Activated T-helper 1 cell treated with anti-CD3 and anti-CD28 coated beads, Interleukin-2, amount 50 U/mL, for 16 hours (primary cell): ENCODE data around the gene GSC.
"Not testable (repeated sequence)": the region's sequence is repeated elsewhere in the genome, so short reads cannot be mapped to it uniquely, and the experiment has no call there.

ENCODE experiments used
- DNase-seq, 2 donors: peaks; one replicate each; pipeline ENCODE4 v3.0.0-alpha.2; 2020; ENCODE audit warnings: low read depth in 1 of 2, low spot score in 1 of 2

Gene GSC

DNA sequence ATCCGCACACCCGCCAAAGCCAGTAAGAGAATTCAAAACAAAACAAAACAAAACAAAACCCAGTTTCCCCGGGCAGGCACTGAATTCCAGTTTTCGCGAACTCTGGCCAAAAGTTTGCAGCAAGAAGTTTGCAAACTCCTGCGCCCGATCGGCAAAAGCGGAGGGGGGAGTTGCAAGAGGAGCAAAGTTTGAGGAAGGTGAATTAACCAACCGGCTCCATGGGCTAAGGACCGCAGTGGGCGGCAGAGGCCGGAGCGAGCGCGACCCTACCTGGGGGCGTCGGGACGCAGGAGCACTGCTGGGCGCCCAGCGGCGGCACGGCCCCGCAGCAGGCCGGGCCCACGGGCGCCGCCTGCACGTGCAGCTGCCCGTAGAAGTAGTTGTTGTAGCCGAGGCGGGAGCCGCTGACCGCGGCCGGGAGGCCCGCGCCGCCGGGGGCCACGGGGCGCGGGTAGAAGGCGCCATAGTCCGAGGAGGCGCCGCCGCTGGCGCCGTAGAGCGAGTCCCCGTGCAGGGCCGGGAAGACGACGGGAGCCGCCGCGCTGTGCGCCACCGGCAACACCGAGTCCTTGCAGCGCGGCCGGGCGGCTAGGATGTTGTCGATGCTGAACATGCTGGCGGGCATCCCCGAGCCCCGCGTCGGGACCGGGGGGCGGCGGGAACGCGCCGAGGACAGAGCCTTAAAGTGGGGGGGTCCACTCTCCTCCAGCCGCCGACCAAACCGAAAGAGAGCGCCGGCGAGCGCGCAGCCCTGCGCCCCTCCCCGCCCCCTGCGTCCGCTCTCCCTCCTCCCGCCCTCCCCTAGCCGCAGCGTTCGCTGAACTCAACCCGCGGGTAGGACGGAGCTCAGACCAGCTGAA, at the start of gene GSC:
Gene GSC, minus strand, starts transcription at position 723 of the 860 bp plus-strand sequence. Its CDS starts 98 bp downstream, at position 625.
- DNase-seq = no peak

DNA sequence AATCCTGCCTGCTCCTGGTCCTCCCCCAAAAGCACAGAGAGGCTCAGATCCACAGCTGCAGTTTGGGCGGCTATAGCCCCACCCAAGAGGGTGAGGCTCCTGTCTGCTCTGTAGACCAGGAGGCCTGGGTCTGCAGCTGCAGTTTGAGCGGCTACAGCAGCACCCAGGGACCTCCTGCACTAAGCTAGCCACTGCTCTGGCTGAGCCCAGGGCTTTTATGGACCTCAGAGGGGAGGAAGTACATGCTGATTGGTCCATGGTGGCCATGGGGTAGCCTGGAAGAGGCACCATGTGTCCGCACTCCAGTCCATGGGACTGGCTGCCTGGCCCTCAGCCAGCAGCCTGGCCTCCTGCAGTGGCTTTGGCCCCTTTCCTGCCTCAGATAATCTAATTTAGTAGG, 49.6 kb upstream of the GSC start:
- no peak for DNase-seq

DNA sequence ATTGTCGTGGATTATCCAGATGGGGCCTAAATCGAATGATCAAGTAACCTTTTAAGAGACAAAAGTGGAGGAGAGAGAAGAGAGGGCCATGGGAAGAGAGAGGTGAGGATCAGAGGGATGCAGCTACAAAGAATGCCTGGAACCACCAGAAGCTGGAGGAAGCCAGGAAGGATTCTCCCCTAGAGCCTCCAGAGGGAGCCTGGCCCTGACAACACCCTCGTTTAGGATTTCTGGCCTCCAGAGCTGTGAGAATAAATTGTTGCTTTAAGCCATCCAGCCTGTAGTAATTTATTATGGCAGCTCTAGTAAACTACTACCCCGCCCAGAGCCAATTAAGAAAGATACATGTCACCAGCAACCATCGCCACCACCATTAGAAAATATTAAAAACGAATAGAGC, 46.2 kb upstream of the GSC start:
- no peak for DNase-seq

DNA sequence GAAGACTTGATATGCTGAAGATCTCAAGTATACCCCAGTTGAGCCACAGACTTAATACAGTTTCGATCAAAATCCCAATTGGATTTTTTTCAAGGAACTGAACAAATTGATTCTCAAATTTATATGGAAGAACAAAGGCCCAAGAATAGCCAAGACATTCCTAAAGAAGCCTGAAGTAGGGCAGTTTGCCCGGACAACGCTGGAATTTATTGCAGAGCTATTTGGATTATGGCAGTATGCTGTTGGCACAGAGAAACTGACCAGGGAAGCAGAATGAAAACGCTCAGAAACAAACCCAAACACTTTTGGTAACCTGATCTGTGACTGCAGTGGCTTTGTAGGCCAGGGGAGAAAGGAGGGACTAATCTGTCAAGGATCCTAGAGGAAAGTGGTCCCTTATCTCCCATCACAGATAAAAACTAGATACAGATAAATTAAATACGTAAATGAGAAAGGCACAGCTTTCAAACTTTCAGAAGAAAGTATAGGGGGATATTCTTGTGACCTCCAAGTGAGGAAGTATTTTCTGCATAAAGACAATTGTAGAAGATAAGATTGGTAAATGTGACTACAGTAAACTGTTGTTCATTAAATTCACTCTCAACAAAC, 35.9 kb upstream of the GSC start:
- no peak for DNase-seq

DNA sequence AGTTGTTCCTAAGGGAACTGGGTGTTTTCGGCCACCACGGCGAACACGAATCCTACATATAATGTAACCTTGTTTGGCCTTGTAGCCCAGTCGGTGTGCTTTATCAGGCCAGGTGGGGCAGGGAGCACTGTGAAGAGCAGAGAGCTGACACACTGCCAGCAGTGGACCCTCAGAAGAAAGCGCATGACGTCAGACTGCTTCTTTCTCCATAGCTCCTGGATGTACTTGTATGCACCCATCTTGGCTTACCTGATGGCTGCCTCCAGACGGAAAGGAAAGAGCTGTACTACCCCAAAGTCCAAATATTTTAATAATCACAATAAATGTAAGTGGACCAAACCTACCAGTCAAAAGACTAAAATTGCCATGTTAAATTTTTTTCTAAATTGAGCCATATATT, 31.3 kb upstream of the GSC start:
- no peak for DNase-seq

DNA sequence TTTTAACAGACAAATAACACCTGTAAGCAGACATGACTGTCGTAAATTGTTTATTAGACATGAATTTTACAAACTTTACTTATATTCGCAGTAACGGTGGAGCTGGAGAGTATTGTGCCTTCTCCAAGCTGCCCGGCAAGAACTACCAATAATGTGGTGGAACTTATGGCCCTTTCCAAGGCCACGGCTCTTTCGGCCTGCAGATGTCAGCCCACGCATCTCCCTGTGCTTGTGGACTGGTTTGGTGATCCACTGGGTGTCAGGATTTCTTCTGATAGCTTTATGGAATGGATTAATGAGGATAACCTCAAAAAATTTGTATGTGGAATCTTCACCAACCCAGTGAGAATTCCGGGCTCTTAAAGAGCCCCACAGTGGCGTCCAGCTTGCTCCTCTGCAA, 30.9 kb upstream of the GSC start:
- not testable (repeated sequence) for DNase-seq

DNA sequence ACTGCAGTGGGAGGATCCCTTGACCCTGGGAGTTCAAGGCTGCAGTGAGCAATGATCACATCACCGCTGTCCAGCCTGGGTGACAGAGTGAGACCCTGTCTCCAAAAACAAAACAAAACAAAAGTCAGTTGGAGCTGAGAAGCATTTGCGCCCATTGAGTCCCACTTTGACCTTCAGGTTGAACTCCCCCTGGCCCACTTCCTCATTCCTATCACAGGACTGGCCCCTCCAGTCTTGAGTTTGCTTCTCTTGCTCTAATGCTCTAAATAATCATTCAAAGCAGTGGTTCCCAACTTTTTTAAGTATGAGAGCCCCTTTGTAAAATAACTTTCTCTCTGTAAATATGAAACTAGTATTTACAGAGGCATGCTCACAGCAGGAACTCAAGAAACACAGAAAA, 28.0 kb upstream of the GSC start:
- DNase-seq = no peak

DNA sequence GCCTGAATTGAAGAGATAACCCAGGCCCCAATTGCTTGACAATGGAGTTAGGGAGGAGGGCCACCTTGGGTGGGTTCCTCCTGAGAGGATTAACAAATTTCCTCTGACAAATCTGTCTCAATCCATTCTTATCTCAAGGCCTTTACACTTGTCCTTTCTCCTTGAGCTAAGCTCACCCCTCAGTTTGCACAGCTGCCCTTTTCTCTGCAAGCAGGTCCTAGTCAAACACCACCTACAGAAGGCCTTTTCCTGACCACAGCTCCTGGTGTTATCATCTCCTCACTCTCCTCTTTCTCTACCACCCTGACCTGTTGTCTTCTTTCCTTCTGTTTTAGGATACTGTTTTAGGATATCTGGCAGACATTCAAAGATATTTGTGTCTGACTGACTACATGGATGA, 26.4 kb upstream of the GSC start:
- DNase-seq = no peak

DNA sequence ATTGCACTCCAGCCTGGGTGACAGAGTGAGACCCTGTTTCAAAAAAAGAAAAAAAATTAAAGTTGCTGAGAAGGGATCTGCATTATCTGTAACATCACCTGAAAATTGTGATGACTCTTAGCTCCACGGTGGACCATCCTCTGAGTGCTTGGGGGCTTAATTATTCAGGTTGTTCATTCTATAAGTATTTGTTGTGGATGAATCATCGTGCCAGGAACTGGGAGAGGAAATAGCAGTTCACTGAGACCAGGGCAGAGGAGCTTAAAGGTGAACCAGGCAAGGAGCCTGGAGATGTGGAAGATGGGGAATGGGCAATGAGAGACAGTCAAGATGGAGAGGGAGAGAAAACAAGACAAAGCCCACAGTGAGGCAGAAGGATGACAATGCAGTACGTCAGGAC, 25.5 kb upstream of the GSC start:
- DNase-seq = no peak

DNA sequence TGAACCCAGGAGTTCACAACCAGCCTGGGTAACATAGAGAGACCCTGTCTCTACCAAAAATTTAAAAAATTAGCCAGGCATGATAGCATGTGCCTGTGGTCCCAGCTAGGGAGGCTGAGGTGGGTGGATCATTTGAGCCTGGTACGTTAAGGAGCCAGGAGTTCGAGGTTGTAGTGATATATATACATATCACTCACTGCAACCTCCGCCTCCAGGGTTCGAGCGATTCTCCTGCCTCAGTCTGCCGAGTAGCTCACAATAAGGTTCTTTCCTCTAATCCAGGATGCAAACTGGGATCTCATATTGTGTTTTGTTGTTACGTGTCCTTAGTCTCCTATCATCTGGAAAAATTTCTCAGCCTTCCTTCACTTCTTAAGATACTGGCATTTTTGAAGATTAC, 24.0 kb upstream of the GSC start:
- DNase-seq = no peak

DNA sequence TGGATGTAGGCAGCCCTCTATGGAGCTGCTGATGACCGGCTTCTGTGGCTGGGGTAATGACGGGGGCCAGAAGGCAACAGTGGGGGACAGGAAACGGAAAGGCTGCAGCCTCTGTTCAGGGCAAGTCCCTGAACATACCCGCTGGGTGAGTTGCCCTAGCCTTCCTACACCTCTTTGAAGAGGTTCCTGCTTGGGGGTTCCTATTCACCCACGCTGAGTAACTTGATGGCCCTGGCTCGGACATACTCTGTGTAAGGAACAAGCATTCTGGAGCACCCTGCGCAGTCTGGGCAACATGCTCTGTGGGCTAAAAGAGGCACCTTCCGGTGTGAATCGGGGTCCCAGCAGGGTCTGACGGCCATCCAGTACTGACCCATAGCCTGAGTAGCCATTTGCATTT, 17.7 kb upstream of the GSC start:
- no peak for DNase-seq

DNA sequence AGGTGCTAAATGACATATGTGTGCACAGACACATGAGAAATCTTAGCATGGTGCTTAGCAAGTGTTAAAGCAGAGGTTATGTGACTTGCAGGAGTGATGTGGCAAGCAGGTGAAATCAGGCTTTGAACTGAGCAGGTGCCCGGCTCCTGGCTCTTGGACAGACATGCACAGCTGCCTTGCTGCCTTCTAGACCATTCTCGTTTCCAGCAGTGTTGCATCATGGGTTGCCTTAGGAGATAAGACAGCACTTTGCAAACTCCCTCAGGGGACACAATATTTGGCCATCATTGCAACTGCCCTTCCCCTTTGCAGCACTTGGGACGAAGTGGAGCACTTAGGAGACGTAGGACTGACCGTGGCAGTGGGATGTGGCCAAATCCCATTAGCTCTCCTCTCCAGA, 17.2 kb upstream of the GSC start:
- DNase-seq = no peak

DNA sequence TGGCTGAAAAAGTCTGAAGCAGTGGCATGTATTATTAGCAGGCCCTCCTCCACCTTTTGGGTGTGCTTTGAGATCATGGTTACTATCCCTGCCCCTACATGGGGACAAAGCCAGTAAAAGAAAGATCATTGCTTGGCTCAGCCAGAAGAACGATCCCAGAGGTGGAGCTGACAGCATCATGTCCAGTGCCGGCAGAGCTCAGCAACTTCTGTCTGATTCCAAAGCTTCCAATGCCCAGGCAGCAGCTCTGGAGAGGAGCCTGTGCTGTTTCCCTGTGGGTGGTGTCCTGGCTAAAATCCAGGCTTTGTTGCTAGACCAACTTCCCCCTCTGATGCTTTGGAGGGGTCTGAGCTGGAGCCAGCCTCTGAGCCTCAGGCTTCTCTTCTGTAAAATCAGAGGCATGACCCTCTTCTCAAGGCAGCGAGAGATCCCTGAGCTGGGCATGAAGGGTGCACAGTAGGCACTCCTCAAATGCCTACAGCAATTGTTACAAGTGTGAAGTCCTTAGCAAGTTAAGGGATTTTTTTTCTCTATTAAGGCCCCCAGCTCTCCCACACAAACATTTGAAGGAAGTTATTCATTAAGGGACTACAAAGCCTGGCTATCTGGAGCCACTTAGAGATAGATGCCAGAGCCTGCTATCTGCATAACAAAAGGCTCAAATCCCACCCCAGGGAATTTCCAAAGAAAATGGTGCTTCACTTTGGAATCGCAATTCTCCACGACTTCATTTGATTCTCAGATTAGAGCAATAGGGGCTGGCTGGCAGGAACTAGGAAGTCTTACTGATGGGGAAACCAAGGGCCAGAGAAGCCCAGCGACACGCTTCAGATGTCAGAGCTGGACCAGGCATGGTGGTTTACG, 10.9 kb upstream of the GSC start:
- DNase-seq = no peak

DNA sequence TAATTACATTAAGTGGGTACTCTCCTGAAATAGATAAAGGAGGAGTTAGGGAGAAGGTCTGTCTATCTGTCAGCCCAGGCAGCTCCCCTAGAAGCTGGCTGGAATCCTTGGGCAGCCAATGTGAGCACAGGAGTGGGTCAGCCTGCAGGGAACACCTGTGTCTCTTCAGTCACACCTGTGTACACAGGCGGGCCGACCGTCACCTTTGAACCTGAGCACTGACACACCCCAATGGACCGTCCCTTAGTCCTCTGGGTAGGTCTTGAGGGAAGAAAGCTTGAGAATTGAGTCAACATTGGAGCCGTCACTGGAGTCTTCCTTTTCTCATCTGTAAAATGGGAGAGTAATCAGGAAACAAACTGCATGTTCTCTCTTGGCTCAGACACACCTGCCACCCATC, 9.8 kb upstream of the GSC start:
- no peak for DNase-seq

DNA sequence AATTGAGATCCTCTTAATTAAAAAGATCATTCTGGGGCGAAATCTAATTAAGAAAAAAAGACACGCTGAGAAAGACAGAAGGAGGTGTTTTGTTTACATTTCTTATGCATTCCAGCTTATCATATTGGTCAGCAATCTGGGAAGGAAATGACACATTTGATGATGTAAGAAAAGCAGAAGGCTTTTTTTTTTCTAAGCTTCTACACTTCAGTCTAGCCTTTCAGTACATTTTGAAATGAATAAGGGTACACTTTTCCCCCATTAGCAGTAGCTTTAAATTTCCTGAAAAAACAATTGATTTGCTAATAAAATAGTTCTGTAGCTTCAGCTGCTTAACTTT, 5.9 kb upstream of the GSC start:
- DNase-seq = no peak

DNA sequence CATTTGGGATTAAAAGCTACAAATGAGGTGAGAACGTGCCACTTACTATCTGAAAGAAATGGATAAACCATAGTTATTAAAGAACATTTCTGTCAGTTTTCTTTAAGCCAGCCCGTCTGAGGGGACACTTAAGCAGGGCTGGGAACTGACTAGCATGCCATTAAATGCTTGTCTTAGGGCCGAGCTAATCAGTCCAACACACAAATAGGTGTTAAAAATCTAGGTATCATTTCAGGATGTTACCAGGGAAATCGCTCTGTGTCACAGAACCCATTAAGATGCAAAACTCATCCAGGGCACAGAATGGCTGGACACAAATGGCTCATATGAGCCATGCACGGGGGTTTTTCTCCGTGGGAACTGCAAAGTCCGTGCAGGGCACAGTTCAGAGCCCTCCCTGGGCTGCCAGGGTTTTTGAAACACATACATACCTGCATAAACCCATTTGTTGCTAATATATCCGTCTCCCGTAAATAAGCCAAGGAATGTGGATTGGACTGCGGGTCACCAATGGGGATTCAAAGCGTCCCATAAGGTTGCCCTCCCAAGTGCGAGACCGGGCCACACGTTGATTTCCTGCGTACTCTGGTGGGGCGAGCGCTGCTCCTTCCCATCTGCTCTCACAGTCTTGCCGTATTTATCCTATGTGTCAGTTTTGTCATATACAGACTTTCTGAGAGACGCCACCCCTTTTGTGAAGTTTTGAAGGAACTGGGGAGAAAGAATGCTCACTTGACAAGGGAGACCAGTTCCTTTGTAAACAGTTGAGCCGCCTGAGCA, 5.4 kb upstream of the GSC start:
- no peak for DNase-seq

DNA sequence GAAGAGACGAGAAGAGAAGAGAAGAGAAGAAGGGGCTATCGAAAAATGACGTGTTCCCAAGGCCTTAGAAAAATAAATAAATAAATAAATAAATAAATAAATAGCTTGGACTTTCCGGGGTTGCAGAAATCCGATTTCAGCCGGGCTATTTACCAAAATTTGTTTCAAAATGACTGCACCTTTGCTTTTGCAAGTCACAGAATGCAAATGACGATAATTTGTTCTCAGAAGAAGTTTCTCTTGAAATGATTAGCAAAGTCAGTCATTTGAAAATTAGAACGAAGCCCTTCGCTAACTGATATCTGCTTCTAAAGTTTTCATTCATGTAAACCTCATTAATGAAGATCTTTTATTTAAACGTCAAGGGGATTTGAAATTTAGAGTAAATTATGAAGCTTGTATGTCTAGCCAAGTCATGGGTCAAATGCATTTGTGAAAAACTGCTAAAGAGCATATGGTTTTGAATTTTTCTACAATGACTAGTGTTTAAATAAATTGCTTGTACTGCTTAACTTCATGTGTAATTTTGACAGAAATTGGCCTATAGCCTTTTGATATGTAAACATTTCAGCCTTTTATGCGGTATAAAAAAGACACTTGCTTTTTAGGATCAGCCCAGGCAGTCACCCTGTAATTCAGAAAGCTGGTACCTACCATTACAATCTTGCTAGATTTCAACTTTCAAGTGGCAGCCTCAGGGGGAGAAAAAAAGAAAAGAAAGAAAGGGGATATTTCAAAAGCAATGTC, 4.6 kb upstream of the GSC start:
- no peak for DNase-seq

DNA sequence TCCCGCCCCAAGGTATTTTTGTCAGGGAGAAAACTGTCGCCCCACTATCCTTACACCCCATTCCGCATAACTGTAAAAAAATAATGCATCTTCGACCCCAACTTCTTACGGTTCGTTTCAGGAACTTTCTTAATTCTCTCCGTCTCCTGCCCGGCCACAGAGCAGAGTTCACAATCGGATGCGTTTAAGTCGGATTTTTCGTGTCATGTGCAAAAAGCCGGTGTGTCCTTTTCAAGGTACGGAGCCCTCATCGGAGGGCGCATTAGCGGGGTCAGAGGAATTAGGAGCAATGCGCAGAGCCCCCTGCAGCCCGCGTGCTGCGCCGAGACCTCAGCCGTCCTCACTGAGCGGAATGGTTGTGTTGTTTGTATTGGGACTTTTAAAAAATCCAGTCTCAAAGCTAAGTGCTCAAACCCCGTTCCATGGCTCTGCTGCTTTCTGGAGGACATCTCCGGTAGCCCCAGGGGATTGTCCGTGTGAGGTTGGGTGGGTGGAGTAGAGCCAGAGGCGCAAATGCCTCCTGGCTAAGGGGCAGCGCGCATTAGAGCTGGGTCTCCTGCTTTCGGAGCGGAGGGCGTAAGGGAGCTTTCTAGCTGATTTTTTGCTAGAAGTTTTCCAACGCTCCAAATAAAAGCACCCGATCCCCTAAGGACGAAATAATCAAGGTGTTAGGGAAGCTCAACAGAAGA, 3.9 kb upstream of the GSC start:
- no peak for DNase-seq

DNA sequence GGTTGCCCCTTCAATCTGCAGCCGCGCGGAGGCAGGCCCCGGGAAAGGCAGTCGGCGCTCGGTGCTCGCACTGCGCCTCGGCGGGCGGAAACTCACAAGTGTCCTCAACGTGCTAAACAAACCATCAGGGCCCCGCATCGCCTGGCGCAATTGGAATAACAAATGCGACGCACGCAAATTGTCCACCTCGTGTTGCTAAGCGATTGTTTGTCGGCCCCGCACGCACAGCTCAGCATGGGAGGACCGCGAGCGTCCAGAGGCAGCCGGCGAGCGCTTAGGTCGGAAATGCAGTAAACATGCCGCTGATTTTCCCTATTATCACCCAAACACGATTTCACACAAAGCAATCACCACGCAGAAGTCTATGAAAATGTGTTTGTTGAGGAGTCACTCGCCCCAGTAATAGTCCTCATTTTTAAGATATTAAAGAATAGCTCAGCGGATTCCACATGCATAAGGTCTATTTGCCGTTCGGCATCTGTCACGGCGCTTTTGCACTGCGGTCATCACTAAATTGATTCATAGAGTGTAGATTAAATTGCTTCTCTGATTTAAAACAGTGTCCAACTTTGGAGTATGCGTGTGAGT, 3.2 kb upstream of the GSC start:
- no peak for DNase-seq

DNA sequence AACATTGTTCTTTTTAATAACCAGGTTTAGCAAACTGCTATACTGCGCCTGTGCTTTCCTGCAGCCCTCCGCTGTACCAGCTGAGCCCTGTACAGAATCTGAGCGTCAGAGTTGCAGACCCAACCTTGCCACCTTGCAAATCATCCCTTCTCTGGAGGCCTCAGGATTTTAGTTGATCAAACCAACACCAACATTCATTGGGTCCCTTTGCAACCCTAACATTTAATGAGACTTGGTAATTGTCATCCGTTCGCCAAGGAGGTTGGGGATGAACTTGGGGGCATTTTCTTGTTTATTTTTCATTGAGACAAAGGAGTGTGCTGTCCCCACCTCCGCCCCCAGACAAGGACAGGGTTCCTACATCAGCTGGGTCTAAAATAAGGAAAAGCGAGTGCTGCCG, 2.6 kb upstream of the GSC start:
- DNase-seq = no peak
